Thyroid gland (tissue), 4 donors: ENCODE measurements around the gene PDIA2.

Source experiments
- POLR2A ChIP-seq, 2 donors: fragments of 450-650 bp; IDR thresholded peaks; one replicate each; pipeline ENCODE4 v1.6.1; 2017; ENCODE audit warnings: antibody characterized with exemption in 2 of 2, mild to moderate bottlenecking in 2 of 2, moderate library complexity in 1 of 2
- TF ChIP-seq, protein P1 (sequence below), 6 experiments: fragments of 200-600 bp in 3 of 6; fragments of 450-650 bp in 3 of 6; sonication (generic) in 3 of 6; IDR thresholded peaks; one replicate each; pipeline ENCODE4 v1.5.1; 2016 to 2019; ENCODE audit warnings: antibody characterized with exemption in 6 of 6, mild to moderate bottlenecking in 2 of 6, inconsistent platforms in 1 of 6, moderate library complexity in 1 of 6

DNA sequence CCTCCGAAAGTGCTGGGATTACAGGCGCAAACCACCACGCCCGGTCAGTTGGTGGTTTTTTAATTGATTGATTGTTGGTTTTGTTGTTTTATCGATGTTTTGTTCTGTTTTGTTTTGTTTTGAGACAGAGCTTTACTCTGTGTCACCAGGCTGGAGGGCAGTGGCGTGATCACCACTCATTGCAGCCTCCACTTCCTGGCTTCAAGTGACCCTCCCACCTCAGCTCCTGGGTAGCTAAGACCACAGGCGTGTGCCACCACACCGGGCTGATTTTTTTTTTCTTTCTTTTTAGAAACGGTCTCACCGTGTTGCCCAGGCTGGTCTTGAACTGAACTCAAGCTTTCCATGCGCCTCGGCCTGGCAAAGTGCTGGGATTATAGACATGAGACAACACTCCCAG, 35.9 kb upstream of the PDIA2 start:
- TF ChIP-seq, protein P1, sequence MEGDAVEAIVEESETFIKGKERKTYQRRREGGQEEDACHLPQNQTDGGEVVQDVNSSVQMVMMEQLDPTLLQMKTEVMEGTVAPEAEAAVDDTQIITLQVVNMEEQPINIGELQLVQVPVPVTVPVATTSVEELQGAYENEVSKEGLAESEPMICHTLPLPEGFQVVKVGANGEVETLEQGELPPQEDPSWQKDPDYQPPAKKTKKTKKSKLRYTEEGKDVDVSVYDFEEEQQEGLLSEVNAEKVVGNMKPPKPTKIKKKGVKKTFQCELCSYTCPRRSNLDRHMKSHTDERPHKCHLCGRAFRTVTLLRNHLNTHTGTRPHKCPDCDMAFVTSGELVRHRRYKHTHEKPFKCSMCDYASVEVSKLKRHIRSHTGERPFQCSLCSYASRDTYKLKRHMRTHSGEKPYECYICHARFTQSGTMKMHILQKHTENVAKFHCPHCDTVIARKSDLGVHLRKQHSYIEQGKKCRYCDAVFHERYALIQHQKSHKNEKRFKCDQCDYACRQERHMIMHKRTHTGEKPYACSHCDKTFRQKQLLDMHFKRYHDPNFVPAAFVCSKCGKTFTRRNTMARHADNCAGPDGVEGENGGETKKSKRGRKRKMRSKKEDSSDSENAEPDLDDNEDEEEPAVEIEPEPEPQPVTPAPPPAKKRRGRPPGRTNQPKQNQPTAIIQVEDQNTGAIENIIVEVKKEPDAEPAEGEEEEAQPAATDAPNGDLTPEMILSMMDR (IDR thresholded peaks at IDR 0.05) = no peak
- no peak for TF ChIP-seq POLR2A (IDR thresholded peaks at IDR 0.05)
